PC-9 (cell line): ENCODE data around the gene DAPK1.

Source experiments
- CTCF ChIP-seq: fragments of 200-600 bp; sonication (generic); conservative IDR thresholded peaks from 2 replicates; pipeline ENCODE4 v1.6.1; 2017; ENCODE audit warnings: mixed run types, antibody characterized with exemption, mild to moderate bottlenecking, moderate library complexity
- EZH2 ChIP-seq: fragments of 200-600 bp; sonication (generic); IDR thresholded peaks from 2 replicates; pipeline ENCODE4 v1.8.0; 2017; ENCODE audit warnings: antibody characterized with exemption, low read depth

GRCh38 chr9:87540444-87541105, 42.9 kb downstream of the DAPK1 start:
- TF ChIP-seq CTCF (no peak), EZH2 (no peak)
